Measurements from ENCODE around the gene SPHK2. TPM values are rescaled to one million over a fixed set of nuclear protein-coding genes. Genes with fewer than 3 reads are reported as not detected.

Gene SPHK2
- total and polyA plus RNA-seq, 2 experiments from 2014 or later: 18.3 to 50.3 TPM

GRCh38 chr19:48646001-48646721, 26.9 kb downstream of the SPHK2 start, which contains the start of gene CA11:
Gene CA11 (minus strand): TSS chr19:48646187. CDS start chr19:48645632, 555 bp downstream.
- Mint-ChIP-seq H3K27me3 (ENCODE audit: insufficient read depth, low read depth, poor library complexity) (peaks cover 16% of the 10 kb centered on the region), H3K4me1 (peaks cover 10% of the 10 kb centered on the region), H3K36me3 (ENCODE audit: low read depth) (peaks cover 16% of the 10 kb centered on the region), H3K4me3 (peak within 1 kb of the TSS; percentile 91), H3K27ac (peak within 1 kb of the TSS; percentile 90), H3K9me3 (peaks cover 2% of the 10 kb centered on the region; the same call in 1 of the 3 replicates)
- peak; percentile 86 for DNase-seq (ENCODE audit: low spot score)
- ATAC-seq: peak; percentile 76
- Histone ChIP-seq H3K4me2 (peak within 1 kb of the TSS; percentile 99), H4K20me1 (replicated peaks; ENCODE audit: insufficient read depth) (no peaks in the 10 kb centered on the region), H3K4me3 (peak within 1 kb of the TSS; percentile 75), H3K27ac (ENCODE audit: low read depth) (peak within 1 kb of the TSS; percentile 91), H3K9me2 (ENCODE audit: insufficient read depth) (no peaks in the 10 kb centered on the region), H3K4me1 (ENCODE audit: insufficient read depth) (peaks cover 5% of the 10 kb centered on the region; the same call in 1 of the 2 replicates), H3K79me2 (replicated peaks; ENCODE audit: insufficient read depth) (no peaks in the 10 kb centered on the region), H3K27me3 (ENCODE audit: insufficient read depth) (0 out of 2 replicates have a peak, but pooled peaks cover 3% of the 10 kb centered on the region), H2AFZ (peak within 1 kb of the TSS; percentile 92), H3F3A (replicated peaks; ENCODE audit: low read depth) (0 out of 2 replicates have a peak, but pooled peaks cover 13% of the 10 kb centered on the region), H3K36me3 (ENCODE audit: insufficient read depth) (no peaks in the 10 kb centered on the region)
- TF ChIP-seq ZNF462 (CRISPR knock-in tag; IDR thresholded peaks at IDR 0.05): 0 out of 2 replicates have a peak, but pooled peaks have one; percentile 45
- peak; percentile 49; the same call in 1 of the 2 replicates for TF ChIP-seq POLR2AphosphoS5 (IDR thresholded peaks at IDR 0.05; ENCODE audit: low read depth)
- TF ChIP-seq EZH2phosphoT487 (IDR thresholded peaks at IDR 0.05; ENCODE audit: unreplicated experiment): no peak
- peak; percentile 80 to 98 for TF ChIP-seq CTCF (conservative IDR thresholded peaks at IDR 0.05; ENCODE audit: low read depth in 2 of 2)
- TF ChIP-seq CREB1 (CRISPR knock-in tag; IDR thresholded peaks at IDR 0.05; ENCODE audit: low read depth): peak; percentile 23; the same call in 1 of the 2 replicates
- no peak for TF ChIP-seq ETS1 (IDR thresholded peaks at IDR 0.05)

All from GM23338 (cell line).